NCI-H128 (cell line): Measurements from ENCODE around the gene PPP1R12C.

Source experiments
- DNase-seq: peaks from one replicate; lab custom pipeline; 2025; ENCODE audit not compliant: unreplicated experiment; lab: John Stamatoyannopoulos, UW

The PPP1R12C gene

GRCh38 chr19:55091126-55091910 lies 26.1 kb downstream of the PPP1R12C start:
- no peak for DNase-seq

GRCh38 chr19:55090564-55090963 lies 26.9 kb downstream of the PPP1R12C start:
- DNase-seq: no peak

GRCh38 chr19:55089342-55089944 lies 28.0 kb downstream of the PPP1R12C start:
- DNase-seq: no peak

- DNase-seq: peak; percentile 9
These were observed 28.7 kb downstream of the PPP1R12C start for GRCh38 chr19:55088543-55089341.

DNA sequence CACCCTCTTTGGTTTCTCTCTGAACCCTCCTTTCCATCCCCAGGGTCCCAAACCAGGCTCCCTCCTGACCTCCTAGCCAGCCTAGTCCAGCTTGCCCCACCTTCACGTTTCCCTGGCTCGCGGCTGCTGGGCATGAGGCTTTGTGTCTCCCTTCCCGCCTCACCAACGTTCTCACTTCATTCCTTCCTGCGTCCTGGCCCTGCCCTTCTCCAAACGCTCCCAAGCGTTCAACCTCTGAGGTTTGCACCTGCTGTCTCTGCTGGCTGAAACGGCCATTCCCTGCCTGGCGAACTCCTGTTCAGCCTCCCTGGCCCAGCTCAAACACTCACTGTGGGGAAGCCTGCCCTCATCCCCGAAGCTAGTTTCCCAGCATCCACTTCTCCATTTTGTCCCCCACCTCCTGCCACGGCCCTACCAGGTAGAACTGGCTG lies 29.4 kb downstream of the PPP1R12C start:
- no peak for DNase-seq

DNA sequence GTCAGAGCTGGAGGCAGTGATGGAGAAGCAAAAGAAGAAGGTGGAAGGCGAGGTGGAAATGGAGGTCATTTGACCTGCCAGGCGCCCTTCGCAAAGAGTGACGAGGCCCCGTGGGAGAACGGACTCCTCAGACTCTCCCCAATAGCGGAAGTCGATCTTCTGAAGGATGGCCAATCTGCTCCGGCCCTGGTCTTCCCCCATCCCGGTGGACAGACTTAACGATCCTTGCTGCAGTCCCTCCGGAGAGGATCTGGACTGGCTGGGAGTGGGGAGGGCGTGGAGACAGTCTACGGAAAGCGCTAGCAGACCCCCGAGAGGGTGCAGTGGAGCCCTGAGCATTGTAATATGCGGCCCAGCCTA lies 29.9 kb downstream of the PPP1R12C start:
- DNase-seq: no peak

DNA sequence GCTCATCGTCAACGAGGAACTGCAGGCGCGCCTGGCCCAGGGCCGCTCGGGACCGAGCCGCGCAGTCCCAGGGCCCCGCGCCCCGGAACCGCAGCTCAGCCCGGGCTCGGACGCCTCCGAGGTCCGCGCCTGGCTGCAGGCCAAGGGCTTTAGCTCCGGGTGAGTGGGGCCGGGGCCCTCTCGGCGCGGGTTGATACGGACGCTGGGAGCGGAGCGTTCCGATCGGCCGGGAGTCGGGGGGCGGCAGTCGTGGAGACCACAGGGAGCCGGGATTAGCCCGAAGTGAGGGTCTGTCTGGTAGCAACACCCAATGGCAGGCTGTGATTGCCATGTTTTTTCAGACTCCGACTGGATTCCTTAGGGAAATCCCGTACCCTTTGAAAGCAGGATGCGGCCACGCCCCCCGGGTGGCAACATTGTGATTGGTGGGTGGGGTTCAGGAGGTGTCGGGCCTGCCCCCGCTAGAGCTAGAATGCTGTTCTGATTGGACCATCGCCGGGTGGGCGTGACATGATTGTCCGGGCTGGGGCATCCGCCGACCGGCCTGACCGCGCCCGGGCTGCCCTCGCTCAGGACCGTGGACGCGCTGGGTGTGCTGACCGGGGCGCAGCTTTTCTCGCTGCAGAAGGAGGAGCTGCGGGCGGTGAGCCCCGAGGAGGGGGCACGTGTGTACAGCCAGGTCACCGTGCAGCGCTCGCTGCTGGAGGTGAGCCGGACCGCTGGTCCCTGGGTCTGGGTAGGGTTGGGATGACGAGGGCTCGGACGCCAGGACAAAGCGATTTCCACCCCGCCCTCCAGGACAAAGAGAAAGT lies 30.5 kb downstream of the PPP1R12C start:
- peak; percentile 72 for DNase-seq

DNA sequence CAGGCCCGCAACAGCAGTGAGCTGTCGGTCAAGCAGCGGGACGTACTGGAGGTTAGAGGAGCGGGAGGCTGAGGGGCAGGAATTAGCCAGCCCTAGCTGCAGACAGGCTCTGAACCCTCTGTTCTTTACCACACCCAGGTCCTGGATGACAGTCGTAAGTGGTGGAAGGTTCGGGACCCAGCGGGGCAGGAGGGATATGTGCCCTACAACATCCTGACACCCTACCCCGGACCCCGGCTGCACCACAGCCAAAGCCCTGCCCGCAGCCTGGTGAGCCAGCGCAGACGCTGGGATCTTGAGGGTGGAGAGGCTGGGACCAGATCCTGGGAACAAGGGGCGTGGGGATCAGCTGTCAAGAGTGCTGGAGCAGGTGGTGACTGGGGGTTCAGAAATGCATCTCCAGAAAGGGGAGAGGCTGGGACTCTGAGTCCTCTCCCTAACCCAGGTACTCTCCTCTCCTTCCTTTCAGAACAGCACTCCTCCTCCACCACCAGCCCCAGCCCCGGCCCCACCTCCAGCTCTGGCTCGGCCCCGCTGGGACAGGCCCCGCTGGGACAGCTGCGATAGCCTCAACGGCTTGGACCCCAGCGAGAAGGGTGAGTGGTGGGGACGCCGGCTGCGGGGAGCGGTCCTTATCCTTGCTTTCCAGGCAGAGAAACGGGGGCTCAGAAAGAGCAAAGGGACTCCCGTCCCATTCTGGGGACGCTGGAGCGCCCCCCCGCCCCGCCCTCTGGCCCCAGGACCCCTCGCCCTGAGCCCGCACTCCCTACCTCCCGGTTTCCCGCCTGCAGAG lies 31.3 kb downstream of the PPP1R12C start:
- DNase-seq: no peak

DNA sequence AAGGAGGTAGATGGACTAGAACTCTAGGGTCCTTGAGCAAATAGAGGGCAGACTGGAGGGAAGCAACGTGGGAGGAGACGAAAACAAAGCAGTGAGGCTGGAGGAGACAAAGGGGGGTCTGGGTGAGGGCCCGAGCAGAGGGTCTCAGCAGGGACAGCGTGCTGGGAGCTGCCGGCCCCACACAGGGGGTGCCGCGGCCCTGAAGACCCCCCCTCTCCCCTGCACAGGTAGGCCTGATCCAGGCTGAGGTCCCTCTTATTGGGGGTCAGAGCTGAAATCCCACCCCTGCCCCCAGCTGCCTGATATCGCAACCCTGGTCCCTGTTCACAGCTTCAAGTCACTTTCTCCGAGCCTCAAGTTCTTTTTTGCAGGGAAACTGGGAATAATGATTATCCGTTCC lies 33.0 kb downstream of the PPP1R12C start:
- DNase-seq: no peak

DNA sequence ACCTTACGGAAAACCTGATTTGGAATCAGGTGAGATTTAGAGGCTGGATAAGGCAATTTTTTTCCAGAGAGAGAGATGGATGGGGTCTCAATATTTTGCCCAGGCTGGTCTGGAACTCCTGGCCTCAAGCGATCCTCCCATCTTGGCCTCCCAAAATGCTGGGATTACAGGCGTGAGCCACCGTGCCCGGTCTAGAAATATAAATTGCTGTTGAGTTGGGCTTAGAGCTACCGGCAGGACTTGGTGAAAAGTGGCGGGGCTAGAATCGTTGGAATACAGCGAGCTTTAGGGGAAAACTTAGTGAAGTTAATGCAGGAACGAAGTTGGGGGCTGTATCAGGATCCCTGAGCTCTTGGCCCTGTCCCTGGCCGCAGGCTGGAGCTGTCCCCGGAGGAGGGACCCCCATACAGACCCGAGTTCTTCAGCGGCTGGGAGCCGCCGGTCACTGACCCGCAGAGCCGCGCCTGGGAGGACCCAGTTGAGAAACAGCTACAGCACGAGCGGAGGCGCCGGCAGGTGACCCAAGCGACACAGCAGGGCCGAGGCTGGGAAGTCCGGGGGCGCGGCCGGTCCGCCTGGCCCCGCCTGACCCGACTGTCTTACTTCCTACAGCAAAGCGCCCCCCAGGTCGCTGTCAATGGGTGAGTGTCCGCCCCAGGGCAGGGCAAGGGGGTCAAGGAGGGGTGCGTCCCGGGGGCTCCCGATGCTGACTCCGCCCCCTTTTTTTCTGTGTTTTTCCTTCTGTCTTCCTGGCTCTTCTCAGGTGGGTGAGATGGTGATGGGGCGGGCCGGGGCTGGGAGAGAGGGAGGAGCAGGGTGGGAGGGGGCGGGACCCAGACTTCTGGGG lies 34.2 kb downstream of the PPP1R12C start:
- DNase-seq: no peak

DNA sequence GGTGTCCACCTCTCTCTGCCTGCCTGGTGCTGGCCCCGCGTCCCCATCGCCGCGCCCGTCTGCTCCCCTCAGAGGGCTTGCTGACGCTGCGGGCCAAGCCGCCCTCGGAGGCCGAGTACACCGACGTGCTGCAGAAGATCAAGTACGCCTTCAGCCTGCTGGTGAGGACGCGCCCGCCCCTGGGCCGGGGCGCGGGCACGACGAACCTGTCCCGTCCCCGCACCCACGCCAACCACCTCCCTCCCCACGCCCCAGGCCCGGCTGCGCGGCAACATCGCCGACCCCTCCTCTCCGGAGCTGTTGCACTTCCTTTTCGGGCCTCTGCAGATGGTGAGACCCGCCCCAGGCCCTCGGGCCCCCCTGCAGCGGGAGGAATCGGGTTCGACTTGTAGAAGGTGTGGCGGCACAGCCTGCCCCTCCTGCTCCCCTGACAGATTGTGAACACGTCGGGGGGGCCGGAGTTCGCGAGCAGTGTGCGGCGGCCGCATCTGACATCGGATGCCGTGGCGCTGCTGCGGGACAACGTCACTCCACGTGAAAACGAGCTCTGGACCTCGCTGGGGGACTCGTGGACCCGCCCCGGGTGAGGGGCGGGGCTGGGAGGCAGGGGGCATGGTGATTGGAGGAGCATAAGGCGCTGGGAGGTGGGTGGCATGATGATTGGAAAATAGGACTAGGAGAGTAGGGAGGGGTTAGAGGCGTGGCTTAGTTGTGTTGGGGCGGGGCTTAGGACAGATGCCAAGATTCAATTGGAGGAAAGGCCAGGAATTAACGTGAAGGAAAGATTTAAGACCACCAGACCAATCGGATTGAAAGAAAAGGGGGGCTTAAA lies 35.2 kb downstream of the PPP1R12C start:
- no peak for DNase-seq

DNA sequence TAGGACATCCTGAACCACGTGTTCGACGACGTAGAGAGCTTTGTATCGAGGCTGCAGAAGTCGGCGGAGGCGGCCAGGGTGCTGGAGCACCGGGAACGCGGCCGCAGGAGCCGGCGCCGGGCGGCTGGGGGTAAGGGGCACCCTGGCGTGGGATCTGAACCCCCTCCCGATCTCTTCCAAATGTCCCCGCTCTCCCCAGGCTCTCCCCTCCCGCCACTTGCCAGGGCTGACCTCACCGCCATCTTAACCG lies 35.7 kb downstream of the PPP1R12C start:
- DNase-seq: no peak

- DNase-seq: no peak
These were observed 36.3 kb downstream of the PPP1R12C start for GRCh38 chr19:55080968-55081769.

GRCh38 chr19:55080121-55080967 lies 37.1 kb downstream of the PPP1R12C start:
- DNase-seq: no peak

- DNase-seq: no peak
These were observed 37.9 kb downstream of the PPP1R12C start for GRCh38 chr19:55079400-55080038.

DNA sequence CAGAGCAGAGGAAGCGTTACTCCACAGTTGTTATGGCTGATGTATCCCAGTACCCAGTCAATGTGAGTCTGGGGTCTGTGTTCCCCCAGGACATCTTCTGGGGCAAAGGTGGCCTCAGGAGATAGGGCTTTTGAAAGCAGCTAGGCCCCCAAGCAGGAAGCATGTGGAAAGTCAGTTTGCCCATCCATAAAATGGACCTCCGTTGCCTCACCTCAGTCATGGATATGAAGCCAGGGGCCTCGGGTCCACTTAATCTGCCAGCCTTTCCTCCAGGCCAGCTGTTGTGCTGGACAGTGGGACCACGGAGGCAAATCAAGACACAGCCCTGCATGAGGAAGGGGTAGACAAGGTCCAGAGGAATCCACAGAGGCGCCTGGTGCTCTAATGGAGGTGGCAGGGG lies 38.4 kb downstream of the PPP1R12C start:
- DNase-seq: no peak

DNA sequence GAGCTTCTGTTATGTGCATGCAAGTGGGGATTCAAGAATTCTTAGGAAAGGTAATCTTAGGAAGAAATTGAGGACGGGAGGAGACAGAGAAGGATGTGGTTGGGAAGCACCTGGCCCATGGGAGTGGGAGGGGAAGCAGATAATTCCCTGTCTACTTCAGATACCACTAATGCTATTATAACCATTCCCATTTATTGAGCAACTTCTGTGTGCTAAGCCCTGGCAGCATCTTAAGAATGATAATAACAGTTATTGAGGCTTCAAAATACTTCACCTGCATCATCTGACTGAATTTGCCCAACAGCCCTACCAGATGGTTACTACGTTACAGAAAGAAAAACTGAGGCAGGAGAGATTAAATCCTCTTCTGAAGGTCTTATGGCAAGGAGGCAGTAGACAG lies 40.3 kb downstream of the PPP1R12C start:
- DNase-seq: no peak
